B cell (primary cell): ENCODE results near the gene EEPD1. TPM values are rescaled to one million over a fixed set of nuclear protein-coding genes. Genes with fewer than 3 reads are reported as not detected.

ENCODE experiments used
- ATAC-seq: fragments of 200-7000 bp; cut with Tn5 transposase; one replicate; pipeline ENCODE4 v1.10.0; 2021; ENCODE audit warnings: low read depth, mild to moderate bottlenecking, moderate number of reproducible peaks, moderate library complexity
- CTCF ChIA-PET: fragments of 350-600 bp; sonication (Branson Sonifier 250); formaldehyde crosslinking; loops from one replicate; lab custom pipeline; 2021; ENCODE audit warnings: antibody characterized with exemption, inconsistent platforms; lab: Charles Lee
- POLR2A ChIA-PET: fragments of 350-600 bp; sonication (Branson Sonifier 250); formaldehyde crosslinking; loops from one replicate; lab custom pipeline; 2021; ENCODE audit warnings: antibody characterized with exemption; lab: Charles Lee
- DNase-seq: peaks from one replicate; pipeline ENCODE4 v3.0.0; 2013
- H2AFZ ChIP-seq: 2 replicates; pipeline ENCODE4 v1.6.1; 2012; ENCODE audit warnings: mild to moderate bottlenecking, low read depth, low read length; ENCODE audit not compliant: insufficient read depth, poor library complexity, severe bottlenecking
- H3K27ac ChIP-seq, 2 donors: 1 replicate in 1 of 2; 2 replicates in 1 of 2; pipeline ENCODE4 v1.5.1; 2012 to 2013; ENCODE audit warnings: low read length in 2 of 2, mild to moderate bottlenecking in 2 of 2, moderate library complexity in 1 of 2
- H3K27me3 ChIP-seq, 4 experiments: fragments of 200-600 bp in 1 of 4; sonication (generic) in 1 of 4; replicated peaks in 1 of 4; 1 replicate in 2 of 4; 2 replicates in 2 of 4; pipeline versions ENCODE4 v1.6.1 to v1.7.0; 2013 to 2016; ENCODE audit warnings: low read length in 3 of 4, mild to moderate bottlenecking in 2 of 4, mixed read lengths in 1 of 4, moderate library complexity in 1 of 4; ENCODE audit not compliant: insufficient read depth in 4 of 4, control insufficient read depth in 3 of 4; ENCODE audit errors: control extremely low read depth in 1 of 4
- H3K36me3 ChIP-seq, 2 experiments: replicated peaks in 1 of 2; 1 replicate in 1 of 2; 2 replicates in 1 of 2; pipeline versions ENCODE4 v1.6.1 to v1.7.1; 2013; ENCODE audit warnings: low read length in 1 of 2; ENCODE audit not compliant: insufficient read depth in 2 of 2, control insufficient read depth in 1 of 2; ENCODE audit errors: control extremely low read depth in 1 of 2, extremely low read depth in 1 of 2
- H3K4me1 ChIP-seq, 2 donors: fragments of 200-600 bp in 1 of 2; sonication (generic) in 1 of 2; 1 replicate in 1 of 2; 2 replicates in 1 of 2; pipeline versions ENCODE4 v1.5.1 to v1.6.1; 2013 to 2017; ENCODE audit warnings: low read length in 2 of 2; ENCODE audit not compliant: control insufficient read depth in 2 of 2, insufficient read depth in 2 of 2
- H3K4me2 ChIP-seq: replicated peaks from 2 replicates; pipeline ENCODE3; 2012; ENCODE audit warnings: mild to moderate bottlenecking, low read depth, low read length; ENCODE audit not compliant: poor library complexity, severe bottlenecking
- H3K4me3 ChIP-seq, 5 experiments: fragments of 200-600 bp in 1 of 5; sonication (generic) in 1 of 5; 1 replicate in 3 of 5; 2 replicates in 2 of 5; pipeline versions ENCODE4 v1.5.1 to v1.7.0; 2011 to 2016; ENCODE audit warnings: low read length in 4 of 5, mild to moderate bottlenecking in 4 of 5, low read depth in 2 of 5, control low read depth in 1 of 5, moderate library complexity in 1 of 5; ENCODE audit not compliant: insufficient read depth in 1 of 5; ENCODE audit errors: control extremely low read depth in 1 of 5, extremely low read depth in 1 of 5
- H3K79me2 ChIP-seq: fragments of 200-600 bp; sonication (generic); one replicate; pipeline ENCODE4 v1.6.0; 2016; ENCODE audit warnings: low read length; ENCODE audit not compliant: control insufficient read depth, insufficient read depth
- H3K9ac ChIP-seq: fragments of 200-600 bp; sonication (generic); 2 replicates; pipeline ENCODE4 v1.6.1; 2017; ENCODE audit warnings: mild to moderate bottlenecking, low read length, moderate library complexity
- H3K9me3 ChIP-seq, 3 donors: one replicate each; pipeline versions ENCODE4 v1.6.1 to v1.7.1; 2013; ENCODE audit warnings: low read length in 2 of 3; ENCODE audit not compliant: control insufficient read depth in 2 of 3, insufficient read depth in 1 of 3; ENCODE audit errors: control extremely low read depth in 1 of 3
- H4K20me1 ChIP-seq: 2 replicates; pipeline ENCODE4 v1.6.0; 2012; ENCODE audit warnings: mild to moderate bottlenecking, low read length; ENCODE audit not compliant: insufficient read depth, control insufficient read depth, poor library complexity, severe bottlenecking
- H3K27ac Mint-ChIP-seq: one replicate; pipeline ENCODE4 v1.8.0; 2021; ENCODE audit warnings: mixed read lengths
- H3K27me3 Mint-ChIP-seq: one replicate; pipeline ENCODE4 v1.8.0; 2021; ENCODE audit warnings: mixed read lengths
- H3K4me1 Mint-ChIP-seq: one replicate; pipeline ENCODE4 v1.8.0; 2021; ENCODE audit warnings: mixed read lengths
- H3K4me3 Mint-ChIP-seq: one replicate; pipeline ENCODE4 v1.8.0; 2021; ENCODE audit warnings: mixed read lengths
- H3K9me3 Mint-ChIP-seq: one replicate; pipeline ENCODE4 v1.8.0; 2022; ENCODE audit warnings: mixed read lengths; ENCODE audit not compliant: insufficient read depth
- EZH2 ChIP-seq: IDR thresholded peaks from 2 replicates; pipeline ENCODE4 v1.6.1; 2012; ENCODE audit warnings: borderline replicate concordance, low read depth, mild to moderate bottlenecking, moderate library complexity, low read length; ENCODE audit not compliant: insufficient read depth, poor library complexity, severe bottlenecking
- WGBS: methylation state at CpG from one replicate; pipeline ENCODE4 v1.1.5; 2013; ENCODE audit warnings: missing lambda C conversion rate; ENCODE audit not compliant: insufficient coverage; 5-methylcytosine and 5-hydroxymethylcytosine counted together
- intact Hi-C: fragments of 100-400 bp; cut with micrococcal nuclease; formaldehyde crosslinking; loops from one replicate; pipeline ENCODE4 v1.10.0; 2022
- polyA plus RNA-seq: library from polyadenylated mRNA; depleted of rRNA; stranded (reverse); fragments of >200 nt; gene quantifications from 2 replicates; pipeline ENCODE4 v1.2.3, GENCODE V29; 2012
- total RNA-seq, 2 donors: library from RNA; stranded (reverse); fragments of 120-200 nt in 1 of 2; gene quantifications; 1 replicate in 1 of 2; 2 replicates in 1 of 2; pipeline versions ENCODE4 v1.2.3 to v1.2.4, GENCODE V29; 2013 to 2022
- TF ChIP-seq, protein P1 (sequence below): fragments of 200-600 bp; IDR thresholded peaks from one replicate; pipeline ENCODE4 v1.8.0; 2022; ENCODE audit warnings: antibody characterized with exemption, mild to moderate bottlenecking

EEPD1 gene
- total and polyA plus RNA-seq, 2 donors (not counting 1 experiment from before 2014, with no cell fraction given), result 0.49 to 4.1 TPM

GRCh38 chr7:36288501-36288900 lies 135.4 kb downstream of the EEPD1 start:
- no peaks in the 10 kb centered on the region for H3K9me3 Mint-ChIP-seq
- peaks cover 12% of the 10 kb centered on the region for H3K27me3 Mint-ChIP-seq
- H3K27ac Mint-ChIP-seq, result no peak overlapping the region
- Histone ChIP-seq H3K27ac (no peak overlapping the region), H3K27me3 (peaks cover 0 to 10% (median 3%) of the 10 kb centered on the region in 4 experiments), H2AFZ (no peak overlapping the region), H3K9ac (no peak overlapping the region), H4K20me1 (no peaks in the 10 kb centered on the region), H3K4me2 (peak overlapping the region; percentile 62), H3K9me3 (peaks cover 0 to 2% (median 0%) of the 10 kb centered on the region in 3 donors), H3K36me3 (no peaks in the 10 kb centered on the region), H3K4me1 (peaks cover 47 to 58% of the 10 kb centered on the region in 2 donors), H3K79me2 (no peaks in the 10 kb centered on the region), H3K4me3 (no peak overlapping the region)
- TF ChIP-seq EZH2, result no peak
- TF ChIP-seq, protein P1, sequence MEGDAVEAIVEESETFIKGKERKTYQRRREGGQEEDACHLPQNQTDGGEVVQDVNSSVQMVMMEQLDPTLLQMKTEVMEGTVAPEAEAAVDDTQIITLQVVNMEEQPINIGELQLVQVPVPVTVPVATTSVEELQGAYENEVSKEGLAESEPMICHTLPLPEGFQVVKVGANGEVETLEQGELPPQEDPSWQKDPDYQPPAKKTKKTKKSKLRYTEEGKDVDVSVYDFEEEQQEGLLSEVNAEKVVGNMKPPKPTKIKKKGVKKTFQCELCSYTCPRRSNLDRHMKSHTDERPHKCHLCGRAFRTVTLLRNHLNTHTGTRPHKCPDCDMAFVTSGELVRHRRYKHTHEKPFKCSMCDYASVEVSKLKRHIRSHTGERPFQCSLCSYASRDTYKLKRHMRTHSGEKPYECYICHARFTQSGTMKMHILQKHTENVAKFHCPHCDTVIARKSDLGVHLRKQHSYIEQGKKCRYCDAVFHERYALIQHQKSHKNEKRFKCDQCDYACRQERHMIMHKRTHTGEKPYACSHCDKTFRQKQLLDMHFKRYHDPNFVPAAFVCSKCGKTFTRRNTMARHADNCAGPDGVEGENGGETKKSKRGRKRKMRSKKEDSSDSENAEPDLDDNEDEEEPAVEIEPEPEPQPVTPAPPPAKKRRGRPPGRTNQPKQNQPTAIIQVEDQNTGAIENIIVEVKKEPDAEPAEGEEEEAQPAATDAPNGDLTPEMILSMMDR, result no peak
- peaks cover 53% of the 10 kb centered on the region for H3K4me1 Mint-ChIP-seq
- POLR2A ChIA-PET, result no interaction called here
- DNase-seq (no peak), ATAC-seq (no peak)
- CTCF ChIA-PET, result interaction anchor here (0.7 to 9.9 kb wide), 7 partner anchors 10 to 311 kb away, joined by 3 to 197 read pairs (median 3); no protein-coding TSS in a partner anchor
- WGBS, result 96% methylated on average over 4 of the region's 5 CpGs
- intact Hi-C loops, result loop anchor here (1.0 kb wide), 1 partner anchor 135 kb away; the partner anchor contains the start of gene EEPD1
- no peak overlapping the region for H3K4me3 Mint-ChIP-seq

DNA sequence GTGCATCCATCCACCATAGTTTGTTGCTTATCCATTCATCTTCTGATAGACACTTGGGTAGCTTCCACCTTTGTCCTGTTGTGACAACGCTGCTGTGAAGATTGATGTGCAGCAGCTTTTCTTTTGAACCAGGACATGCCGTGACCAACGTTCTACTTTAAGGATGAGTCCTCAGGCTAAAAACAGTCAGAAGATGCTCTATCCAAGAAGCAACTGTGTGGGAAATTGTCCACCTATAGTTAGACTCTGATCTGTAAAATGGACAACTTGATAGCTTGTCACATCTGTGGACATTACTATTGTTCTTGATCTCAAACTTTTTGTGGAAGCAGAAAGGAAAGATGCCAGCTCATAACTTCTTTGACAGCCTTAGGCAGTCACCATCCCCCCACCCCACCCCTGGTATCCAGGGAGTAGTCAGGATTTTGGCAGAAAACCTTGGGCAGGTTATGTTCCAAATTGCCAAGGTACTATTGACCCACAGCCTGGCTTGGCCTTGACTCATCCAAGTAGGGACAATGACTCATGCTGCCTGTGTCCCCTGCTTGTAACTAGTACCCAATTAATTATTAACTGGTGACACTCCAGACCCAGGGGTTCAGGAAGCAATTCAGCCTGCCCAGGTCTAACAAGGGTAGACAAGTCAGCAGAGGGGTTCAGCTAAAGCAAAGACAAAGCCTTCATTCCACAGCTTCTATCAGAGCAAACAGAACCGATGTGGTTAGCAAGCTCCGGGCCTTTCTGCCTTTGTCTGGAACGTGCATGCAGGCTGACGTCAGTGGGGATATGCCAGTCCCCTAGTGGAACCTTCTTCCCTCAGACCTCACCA lies 137.0 kb downstream of the EEPD1 start:
- H3K9ac ChIP-seq, result no peak overlapping the region
- intact Hi-C loops, result no loop called here
- H4K20me1 ChIP-seq, result no peaks in the 10 kb centered on the region
- H3K9me3 Mint-ChIP-seq, result no peaks in the 10 kb centered on the region
- 96% methylated on average over 5 of the region's 7 CpGs for WGBS
- H3K36me3 ChIP-seq, result no peaks in the 10 kb centered on the region
- H3K9me3 ChIP-seq, result peaks cover 0 to 2% (median 0%) of the 10 kb centered on the region in 3 donors
- H3K4me1 Mint-ChIP-seq, result peaks cover 42% of the 10 kb centered on the region
- H3K27me3 ChIP-seq, result peaks cover 0 to 10% (median 3%) of the 10 kb centered on the region in 4 experiments
- POLR2A ChIA-PET, result no interaction called here
- no peak for ATAC-seq
- no peak overlapping the region for H3K27ac ChIP-seq
- no peak overlapping the region for H3K4me2 ChIP-seq
- CTCF ChIA-PET, result interaction anchor here (1.0 to 9.9 kb wide), 10 partner anchors 27 to 601 kb away, joined by 3 to 197 read pairs (median 5); no protein-coding TSS in a partner anchor
- no peak overlapping the region for H3K4me3 Mint-ChIP-seq
- TF ChIP-seq, protein P1, result no peak
- no peak for TF ChIP-seq EZH2
- no peaks in the 10 kb centered on the region for H3K79me2 ChIP-seq
- no peak for DNase-seq
- peaks cover 12% of the 10 kb centered on the region for H3K27me3 Mint-ChIP-seq
- peaks cover 39 to 46% of the 10 kb centered on the region in 2 donors for H3K4me1 ChIP-seq
- no peak overlapping the region for H2AFZ ChIP-seq
- H3K4me3 ChIP-seq, result no peak overlapping the region
- H3K27ac Mint-ChIP-seq, result no peak overlapping the region
